Suppressor macrophage treated with lipopolysaccharide for 4 hours (primary cell): ENCODE results near the gene SLC22A23.
A peak's percentile ranks its signal among the peaks of the same experiment; 100 is the strongest.

Source experiments
- DNase-seq: peaks from one replicate; pipeline ENCODE4 v3.0.0-alpha.2; 2020

Gene SLC22A23

DNA sequence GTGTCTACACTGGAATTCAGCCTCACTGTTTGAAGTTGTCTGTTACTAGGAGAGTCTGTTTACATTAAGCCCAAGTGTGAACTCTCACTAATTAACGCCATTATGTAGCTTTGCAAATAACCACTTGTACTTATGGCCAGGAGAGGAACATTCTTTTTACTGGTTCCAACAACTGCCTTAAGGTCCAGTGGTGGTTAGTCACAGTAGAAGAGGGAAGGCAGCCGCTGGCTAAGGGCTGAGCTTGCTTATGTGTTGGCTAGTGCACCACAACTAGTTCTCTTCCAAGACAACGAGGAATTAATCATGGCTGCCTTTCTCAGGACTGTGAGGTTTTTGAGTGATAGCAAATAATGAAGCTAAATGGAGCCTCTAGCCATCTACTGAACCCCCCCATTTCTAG, 14.9 kb upstream of the SLC22A23 start:
- no peak for DNase-seq

DNA sequence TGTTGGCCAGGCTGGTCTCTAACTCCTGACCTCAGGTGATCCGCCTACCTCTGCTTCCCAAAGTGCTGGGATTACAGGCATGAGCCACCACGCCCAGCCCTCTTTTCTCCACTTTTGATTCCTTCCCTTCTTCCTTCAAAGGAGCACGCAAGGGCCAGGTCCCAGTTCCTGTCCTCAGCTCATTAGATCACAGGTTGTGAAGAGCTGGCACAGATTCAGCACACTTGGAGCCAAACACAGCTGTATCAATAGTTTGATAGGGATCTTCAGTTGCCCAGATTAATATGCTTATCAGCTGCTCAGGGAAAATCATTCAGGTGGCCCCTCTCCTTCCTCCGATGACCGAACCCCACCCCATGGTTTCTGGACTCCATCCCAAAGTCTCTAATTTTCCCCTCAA, 14.4 kb upstream of the SLC22A23 start:
- DNase-seq: no peak

DNA sequence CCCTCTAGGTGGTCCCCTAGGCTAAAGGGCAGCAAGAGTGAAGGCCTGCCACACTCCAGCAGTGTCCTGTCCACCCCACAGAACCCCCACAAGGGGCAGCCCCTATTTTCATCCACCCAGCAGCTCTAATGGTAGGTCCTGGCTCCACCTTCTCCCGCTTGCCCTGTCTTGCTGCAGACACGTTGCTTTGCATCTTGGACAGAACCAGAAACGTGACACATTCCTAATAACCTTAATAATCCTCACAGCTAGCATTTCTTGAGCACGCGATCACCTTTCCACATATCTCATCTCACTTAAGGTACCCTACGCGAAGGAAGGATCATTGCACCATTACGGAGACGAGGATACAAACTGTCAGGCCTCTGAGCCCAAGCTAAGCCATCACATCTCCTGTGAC, 11.7 kb upstream of the SLC22A23 start:
- DNase-seq: no peak

DNA sequence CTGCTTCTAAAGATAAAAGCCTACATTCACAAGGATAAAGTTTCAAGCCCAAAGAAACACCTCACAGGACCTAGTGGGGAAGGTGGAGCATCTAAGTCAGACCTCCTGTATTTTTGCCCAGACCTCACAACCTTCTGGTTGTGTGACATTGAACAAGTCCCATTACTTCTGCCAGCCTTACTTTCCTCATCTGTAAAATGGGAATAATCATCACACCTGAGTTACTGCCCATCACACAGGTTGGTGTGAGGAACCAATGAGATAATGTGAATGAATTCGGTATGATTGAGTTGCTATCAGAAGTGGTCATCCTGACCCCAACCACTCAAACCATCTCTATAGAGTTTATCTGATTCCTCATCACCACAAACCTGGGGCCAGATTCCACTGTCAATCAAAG, 11.1 kb upstream of the SLC22A23 start:
- no peak for DNase-seq

DNA sequence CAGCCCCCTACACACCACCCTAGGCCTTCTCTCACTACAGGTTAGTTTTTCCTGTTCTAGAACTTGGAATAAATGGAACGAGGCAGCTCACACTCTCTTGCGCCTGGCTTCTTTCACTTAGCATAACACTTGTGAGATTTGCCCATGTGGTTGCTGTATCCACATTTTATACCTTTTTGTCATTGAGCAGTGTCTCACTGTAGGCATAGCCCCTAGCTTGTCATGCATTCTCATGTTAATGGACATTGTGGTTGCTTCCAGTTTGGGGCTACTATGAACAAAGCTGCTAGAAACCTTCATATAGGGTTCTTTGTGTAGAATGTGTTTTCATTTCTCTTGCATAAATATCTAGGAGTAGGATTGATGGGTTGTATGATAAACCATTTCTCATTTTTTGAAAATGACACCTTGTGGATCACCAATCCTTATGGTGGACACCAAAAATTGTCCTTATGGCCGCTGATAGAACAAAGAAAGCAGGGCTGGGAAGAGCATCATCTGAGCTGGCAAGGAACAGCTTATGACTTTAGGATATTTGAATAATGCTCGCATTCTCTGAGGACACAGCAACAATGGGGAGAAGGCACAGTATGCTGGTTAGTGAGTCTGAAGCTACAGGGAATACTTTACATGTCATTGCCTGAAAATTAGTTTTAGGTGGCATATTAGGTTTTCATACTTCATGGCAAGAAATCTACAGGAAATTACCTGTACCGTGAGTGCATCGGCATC, 9.8 kb upstream of the SLC22A23 start:
- DNase-seq: no peak

DNA sequence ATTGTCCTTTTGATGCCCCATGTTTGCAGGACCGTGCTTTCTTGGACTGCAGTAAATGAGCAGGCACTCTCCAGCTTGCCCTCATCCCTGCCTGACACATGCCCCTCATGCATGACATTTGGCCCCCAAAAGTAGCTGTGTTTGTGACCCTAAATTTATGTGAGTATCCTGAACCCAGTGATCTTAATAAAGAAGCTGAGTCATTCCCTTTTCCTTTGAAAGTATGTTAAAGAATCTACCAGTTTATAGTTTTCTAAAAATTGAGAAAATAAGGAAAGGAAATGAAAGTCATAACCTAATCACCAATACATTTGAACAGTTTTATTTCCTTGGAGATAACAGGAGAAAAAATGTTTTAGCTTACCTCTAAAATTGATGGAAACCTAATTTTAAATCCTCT, 3.4 kb upstream of the SLC22A23 start:
- DNase-seq: no peak

DNA sequence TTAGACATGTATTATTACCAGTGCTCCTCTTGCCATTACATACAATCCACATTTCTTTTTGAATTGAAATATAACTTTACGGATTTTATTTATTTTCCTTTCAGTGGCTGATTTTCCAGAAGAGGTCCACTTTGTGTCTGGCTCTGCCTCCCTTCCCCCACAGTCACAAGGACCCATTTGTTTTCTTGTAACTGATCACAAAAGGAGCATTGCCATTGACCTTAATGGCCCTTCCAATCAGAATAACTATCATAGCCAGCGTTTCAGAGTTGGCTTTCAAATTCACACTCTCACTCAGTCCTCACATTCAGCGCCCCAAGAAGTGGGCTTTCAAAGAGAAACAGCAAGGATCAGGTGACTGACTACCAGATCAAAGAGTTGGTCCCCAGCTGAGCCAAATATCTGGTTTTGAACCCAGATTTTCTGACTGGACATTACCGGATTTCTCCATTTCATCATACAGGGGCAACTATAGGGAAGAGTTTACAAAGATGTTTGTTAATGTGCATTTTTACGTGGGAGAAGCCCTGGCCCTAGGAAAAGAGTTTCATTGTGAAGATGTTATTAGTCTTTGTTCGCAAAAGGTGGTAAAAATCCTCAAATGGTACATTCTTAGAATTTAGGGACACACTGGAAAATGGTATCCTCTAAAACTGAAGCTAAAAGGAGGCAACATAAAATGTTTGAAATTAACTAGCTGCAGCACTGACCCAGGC, 2.0 kb upstream of the SLC22A23 start:
- DNase-seq: no peak

DNA sequence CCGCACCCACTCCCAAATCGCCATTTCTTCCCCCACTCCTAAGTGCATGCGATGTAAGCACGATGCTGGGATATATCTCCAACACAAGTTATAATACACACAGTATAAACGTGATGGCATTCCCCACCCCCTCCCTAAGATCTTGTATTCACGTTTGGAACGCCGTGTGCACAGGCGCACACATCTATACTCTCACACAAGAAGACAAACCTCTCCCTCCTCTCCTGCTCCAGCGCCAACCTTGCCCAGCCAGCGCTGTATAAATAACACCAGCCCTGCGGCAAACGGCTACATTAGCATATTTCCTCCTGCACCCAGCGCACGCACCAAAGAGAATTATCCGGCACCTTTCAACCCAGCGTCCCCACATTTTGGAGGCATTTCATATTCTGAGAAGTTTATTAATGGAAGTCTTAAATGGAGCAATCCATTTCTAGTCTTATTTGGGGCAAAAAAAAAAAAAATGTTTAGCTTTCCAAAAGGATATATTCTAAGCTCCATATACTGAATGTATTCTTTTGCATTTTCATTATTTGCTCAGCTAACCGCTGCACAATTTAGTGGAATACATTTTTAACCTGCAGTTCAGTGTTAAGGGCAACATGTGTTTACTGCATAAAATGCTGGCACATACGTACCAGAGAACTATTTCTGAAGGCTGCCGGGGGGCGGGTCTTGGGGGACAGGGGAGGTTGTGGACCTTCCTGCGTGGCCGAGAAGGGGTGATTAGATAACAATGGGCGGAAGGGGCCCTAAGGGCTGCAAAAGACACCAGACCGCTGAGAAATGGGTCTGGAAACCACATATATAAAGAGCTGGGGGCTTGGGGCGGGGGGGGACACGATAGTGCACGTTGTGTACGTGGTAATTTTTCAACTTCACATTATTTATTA, 1.1 kb upstream of the SLC22A23 start:
- no peak for DNase-seq

DNA sequence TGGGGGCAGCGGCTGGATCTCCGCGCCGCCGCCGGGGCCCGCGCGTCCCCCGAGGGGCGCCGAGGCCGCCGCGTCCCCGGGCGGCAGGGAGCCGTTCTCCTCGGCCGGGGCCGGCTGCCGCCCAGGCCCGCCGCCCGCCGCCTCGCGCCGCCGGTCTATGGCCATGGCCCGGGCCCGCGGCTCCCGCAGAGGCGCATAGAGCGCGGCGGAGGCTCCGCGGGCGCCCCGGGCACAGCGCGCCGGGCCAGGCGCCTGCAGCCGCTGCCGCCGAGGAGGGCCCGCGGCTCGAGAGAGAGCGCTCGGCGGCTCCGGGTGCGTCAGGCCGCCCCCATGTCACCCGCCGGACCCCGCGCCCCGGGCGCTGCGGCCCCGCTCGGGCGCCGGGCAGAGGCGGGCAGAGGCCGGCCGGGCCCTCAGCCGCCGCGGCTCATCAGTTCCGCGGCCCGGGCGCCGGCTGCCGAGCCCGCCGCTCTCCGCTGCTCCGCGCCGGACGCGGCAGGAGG, 404 bp downstream of the SLC22A23 start:
- DNase-seq: peak; percentile 33

DNA sequence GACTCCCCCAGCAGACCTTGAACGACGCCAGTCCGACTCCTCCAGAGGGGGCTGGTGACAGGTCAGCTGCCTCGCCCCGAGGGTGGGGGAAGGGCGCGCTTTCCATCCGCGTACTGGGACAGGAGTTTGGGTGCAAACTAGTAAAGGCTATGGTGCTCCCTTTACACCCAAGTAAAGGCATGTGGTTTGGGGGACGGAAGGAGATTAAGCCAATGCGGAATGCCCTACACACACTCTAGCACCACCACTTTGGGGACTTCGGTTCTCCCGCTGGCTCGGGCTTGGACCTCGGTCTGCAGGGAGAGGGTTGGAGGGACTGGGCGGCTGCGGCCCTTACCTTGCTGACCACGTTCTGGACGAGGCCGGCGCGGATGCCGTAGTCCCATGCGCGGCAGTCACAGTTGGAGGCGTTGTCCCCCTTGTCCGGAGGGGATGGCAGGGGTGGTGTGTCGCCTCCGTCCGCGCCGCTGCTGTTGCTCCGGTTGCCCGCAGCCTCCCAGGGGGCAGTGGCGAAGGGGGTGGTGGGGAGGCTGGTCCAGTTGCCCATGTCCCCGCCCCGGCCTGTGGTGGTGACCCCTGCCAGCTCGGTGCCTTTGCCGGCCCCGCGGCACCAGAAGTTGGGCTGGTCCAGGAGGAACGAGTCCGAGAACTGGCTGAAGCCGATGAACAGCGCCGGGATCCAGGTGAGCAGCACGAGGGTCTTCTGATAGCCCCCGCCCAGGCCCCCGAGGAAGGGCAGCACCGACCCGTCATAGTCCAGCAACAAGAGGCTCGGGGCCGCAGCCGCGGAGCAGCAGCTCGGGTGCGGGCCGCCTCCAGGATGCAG, 1.1 kb downstream of the SLC22A23 start:
- no peak for DNase-seq

DNA sequence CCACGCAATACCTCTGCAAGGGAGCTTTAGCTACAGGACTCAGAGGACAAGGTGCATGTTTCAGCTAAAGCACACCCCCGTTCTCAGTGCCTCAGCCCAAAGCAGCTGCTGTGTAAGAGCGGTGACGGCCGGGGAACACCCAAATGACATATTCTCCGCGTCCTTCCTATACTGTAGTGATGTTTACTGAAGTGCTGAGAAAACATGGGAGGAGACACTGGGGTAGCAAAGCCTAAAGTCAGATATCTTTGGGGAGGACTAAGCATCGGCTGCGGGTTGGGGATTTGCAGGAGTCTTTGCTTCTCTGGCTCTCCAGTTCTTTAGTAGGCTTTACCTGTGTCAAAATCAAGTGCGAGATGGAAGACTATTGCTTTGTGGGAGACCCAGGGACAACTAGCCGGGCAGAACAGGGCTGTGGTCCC, 1.7 kb downstream of the SLC22A23 start:
- no peak for DNase-seq

DNA sequence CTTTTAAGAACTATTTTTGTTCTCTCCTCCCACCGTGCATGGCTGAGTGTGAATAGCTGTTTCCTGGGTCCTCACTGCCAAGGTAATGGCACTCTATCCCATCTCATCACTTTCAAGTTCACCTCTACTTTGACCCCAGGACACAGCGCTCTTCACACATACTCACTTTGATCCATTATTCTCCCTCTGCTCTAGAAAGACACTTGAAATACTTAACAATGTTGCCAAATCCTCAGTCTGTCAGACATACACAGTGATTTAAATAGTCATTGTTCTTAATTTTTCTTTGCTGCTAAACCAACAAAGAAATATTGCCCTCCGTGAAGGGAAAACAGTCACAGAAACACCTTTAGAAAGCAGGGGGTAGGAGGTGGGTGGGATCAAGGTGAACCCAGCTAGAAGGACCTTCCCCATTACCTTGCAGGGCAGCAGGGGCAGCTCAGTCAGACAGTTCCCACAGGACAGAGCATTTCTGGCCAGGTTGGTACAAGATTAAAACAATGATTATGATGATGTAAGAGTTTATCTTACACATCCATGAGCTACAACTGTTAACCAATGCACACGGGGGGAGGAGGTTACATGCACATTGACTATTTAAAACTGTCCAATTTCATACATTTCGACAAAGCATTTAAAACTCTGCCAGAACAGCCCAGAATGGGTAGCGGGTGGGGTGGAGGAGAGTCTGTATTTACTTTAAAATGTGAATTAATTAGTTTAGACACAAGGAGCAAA, 2.4 kb downstream of the SLC22A23 start:
- no peak for DNase-seq

DNA sequence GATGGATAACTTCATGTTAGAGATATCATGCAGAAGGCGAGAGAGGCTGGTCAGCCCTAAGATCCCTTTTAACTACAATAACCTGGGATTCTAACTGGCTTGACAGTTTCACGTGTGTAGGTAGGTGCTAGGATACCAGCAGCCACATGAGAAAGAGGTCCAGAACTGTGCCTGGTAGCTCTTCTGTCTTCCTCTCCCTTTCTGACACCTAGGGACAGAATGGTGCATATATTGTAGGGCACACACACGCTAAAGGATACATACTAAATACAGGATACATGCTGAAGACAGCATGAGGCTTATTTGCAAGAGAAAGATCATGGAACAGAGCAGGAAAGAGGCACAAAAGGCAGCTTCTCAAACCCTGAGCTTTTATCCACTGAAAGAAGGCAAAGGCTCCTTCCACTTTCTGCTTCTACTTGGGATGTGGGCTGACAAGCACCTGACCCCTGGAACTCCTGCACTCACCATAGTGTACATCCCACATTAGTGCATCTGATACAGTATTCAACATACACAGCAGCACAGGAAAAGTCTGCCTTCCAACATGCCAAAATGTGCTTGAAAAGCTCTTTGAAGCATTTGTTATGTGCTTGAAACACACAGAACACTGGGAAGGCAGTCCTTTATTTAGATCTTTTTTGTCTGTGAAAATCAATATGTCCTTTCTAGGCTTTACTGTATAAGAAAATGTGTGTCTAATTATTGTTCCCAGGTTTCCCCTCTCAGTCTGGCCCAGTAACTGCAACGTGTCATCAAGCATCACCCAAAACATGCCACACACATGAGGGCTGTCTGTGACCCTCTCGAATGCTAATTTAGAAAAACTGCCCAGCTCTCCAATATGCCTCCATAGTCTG, 3.2 kb downstream of the SLC22A23 start:
- DNase-seq: no peak

DNA sequence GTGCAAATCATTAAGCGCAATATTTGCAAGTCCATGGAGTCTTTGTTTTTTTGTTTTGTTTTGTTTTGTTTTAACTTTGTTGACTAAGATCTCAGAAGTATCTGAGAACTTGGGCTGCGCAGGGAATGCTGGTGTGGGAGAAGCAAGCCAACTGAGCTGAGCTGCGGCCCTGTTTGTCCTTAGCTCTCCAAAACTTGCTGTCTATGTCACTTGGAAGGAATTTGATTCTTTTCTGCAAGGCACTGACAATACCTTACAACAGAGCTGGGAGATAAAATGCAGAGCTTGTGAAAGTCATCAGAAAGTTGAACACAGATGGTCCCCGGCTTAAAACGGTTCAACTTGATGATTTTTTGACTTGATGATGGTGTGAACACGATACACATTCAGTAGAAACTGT, 5.4 kb downstream of the SLC22A23 start:
- DNase-seq: no peak

DNA sequence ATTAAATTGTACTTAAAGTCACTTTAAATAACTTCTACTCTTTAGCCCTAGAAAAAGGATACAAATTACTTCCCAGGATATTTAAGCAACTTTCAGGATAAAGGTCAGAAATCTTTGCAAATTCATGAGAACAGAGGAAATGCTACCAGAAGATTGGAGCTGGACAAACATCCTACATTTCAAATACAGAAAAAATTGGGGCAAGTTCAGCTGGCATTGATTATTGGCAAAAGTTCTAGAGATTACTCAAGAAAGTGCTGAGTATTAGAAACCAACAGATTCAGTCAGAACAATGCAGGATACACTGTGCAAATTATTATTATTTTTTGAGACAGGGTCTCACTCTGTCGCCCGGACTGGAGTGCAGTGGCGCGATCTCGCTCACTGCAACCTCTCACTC, 6.0 kb downstream of the SLC22A23 start:
- DNase-seq: no peak

DNA sequence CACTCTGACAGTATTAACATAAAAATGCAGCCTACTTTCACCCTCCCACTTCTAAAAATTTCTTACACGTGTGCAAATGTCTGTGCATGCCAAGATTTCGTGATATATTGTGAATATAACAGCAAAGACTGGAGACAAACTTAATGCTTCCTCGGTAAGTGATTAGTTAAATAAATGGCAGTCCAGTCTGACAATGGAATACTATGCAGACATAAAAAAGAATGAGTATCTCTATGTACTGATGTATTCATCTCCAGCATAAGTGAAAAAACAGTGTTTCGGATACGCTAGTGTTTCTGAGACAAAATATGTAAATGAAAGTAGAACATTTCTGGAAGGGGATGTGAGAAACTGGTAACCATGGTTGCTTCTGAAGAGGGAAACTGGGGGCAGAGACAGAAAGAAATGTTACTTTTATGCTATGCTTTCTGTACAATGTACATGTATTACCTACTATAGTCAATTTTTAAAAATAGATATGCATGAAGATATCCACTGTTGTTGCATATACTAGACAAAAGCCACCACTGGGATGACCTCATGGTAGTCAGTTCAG, 7.0 kb downstream of the SLC22A23 start:
- DNase-seq: no peak

DNA sequence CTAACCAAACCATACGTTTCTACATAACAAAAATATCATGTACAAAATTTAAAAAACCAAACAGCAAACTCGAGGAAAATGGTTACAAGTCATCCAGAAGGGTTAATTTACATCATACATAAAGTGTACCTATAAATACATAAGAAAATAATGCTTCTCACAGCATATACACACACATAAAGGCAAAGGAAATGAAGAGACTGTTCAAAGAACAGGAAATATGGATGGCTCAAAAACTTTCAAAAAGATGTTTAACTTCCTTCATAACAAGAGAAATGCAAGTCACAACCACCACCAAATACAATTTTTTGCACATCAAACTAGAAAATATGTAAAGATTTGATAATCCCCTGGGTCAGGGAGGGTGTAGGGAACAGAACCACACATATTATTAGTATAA, 7.5 kb downstream of the SLC22A23 start:
- DNase-seq: no peak

DNA sequence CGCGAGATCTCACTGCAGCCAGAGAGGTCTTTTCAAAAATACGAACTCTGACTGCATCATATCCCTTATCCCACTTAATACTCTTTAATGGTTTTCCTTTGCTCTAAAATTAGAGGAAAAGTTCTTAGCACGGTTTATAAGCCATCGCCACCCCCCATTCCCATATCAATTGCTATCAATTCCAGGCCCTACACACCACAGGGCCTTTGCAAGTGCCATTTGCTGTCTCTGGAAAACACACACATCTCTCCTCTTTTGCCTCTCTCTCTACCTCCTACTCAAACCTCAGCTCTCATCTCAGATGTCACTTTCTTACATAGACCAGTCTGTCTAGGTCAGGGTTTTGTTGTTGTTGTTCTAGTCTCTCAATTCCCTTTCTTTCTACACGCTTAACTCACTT, 9.8 kb downstream of the SLC22A23 start:
- no peak for DNase-seq

DNA sequence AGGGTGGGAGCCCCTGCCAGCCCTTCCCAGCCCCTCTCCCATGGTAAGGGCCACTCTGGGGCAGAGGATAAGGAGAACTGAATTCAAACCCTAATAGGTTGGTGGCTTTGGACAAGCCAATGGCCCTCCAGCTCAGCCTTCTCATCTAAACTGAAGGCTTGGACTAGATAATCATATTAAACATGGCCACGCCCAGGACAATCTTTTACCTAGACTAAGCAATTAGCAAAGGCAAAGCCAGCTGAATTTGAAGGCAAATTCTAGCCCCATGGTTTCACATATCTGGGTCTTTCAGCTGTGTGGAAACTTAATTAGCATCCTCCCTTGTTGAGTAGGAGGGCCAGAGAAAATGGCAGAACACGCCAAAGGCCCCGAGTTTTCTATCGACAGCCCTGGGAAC, 10.7 kb downstream of the SLC22A23 start:
- no peak for DNase-seq

DNA sequence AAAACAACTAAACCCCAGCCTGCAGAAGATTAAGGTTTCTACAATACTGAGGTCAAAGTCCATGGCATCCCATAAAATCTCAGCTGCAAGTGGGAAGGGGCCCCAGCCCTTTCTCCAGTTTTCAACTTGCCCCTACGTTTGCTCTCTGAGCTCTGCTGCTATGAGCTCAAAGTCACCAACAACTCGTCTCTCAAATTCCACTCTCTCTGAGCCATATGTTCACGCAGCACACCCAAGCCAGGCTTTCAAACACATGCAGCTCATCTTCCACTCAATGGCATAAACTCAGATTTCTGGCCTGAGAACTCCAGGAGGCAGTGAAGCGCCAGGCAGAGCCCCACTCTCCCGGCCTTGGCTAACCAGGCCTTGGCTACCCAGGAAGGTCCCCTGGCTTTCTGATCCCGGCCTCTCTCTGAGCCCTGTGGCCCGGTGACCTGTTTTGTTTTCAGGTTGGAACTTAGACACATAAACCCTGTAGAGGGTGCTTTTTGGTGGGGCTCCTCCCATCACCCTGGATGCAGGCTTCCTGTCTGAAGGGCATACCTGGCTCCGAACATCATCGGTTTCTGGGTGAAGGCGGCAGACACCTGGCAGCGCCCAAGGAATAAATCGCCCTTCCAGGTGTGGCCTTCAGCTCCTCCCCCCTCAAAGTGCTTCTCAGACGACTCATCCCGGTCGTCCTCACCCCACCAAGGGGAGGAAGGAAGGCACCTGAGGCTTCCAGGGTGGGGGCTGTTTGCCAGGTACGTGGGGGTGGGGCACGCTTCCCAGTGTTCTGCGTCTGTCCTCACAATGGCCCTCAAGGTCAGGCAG, 12.4 kb downstream of the SLC22A23 start:
- DNase-seq: no peak
